Hematopoietic multipotent progenitor cell (in vitro differentiated cells): ENCODE results near the gene ARSJ. TPM values are rescaled to one million over a fixed set of nuclear protein-coding genes. Genes with fewer than 3 reads are reported as not detected.
"Not testable (repeated sequence)": the region's sequence is repeated elsewhere in the genome, so short reads cannot be mapped to it uniquely, and the experiment has no call there.

ENCODE experiments used
- DNase-seq, 3 donors: peaks; one replicate each; pipeline ENCODE4 v3.0.0-alpha.2; 2011 to 2015; ENCODE audit warnings: low read depth in 2 of 3, low spot score in 2 of 3
- total RNA-seq: library from RNA; depleted of rRNA; stranded (reverse); fragments of >200 nt; gene quantifications from one replicate; pipeline ENCODE4 v1.2.3, GENCODE V29; 2012

Gene ARSJ
- under 0.01 TPM for total RNA-seq

- peak in 1 of 3 donors; percentile 22 for DNase-seq
These were observed at the start of gene ARSJ for GRCh38 chr4:113979148-113979904. TSS of gene ARSJ (minus strand) at chr4:113979647. CDS start at chr4:113978834, 813 bp downstream.

GRCh38 chr4:114028071-114028470, 48.6 kb upstream of the ARSJ start:
- no peak for DNase-seq

- DNase-seq, result no peak
These were observed 48.1 kb upstream of the ARSJ start for GRCh38 chr4:114027596-114027995.

- DNase-seq, result no peak
These were observed 47.0 kb upstream of the ARSJ start for GRCh38 chr4:114026447-114026846.

- no peak for DNase-seq
These were observed 45.8 kb upstream of the ARSJ start for GRCh38 chr4:114025176-114025777.

- DNase-seq, result no peak
These were observed 42.0 kb upstream of the ARSJ start for GRCh38 chr4:114021451-114021850.

- no peak for DNase-seq
These were observed 40.5 kb upstream of the ARSJ start for GRCh38 chr4:114019969-114020358.

- DNase-seq, result no peak
These were observed 40.0 kb upstream of the ARSJ start for GRCh38 chr4:114019276-114019968.

- DNase-seq, result no peak
These were observed 37.9 kb upstream of the ARSJ start for GRCh38 chr4:114017120-114017917.

GRCh38 chr4:114015444-114015899, 36.0 kb upstream of the ARSJ start:
- no peak for DNase-seq

GRCh38 chr4:114013201-114013600, 33.8 kb upstream of the ARSJ start:
- not testable (repeated sequence) for DNase-seq

GRCh38 chr4:114012749-114013148, 33.3 kb upstream of the ARSJ start:
- DNase-seq, result no peak

GRCh38 chr4:114005569-114006442, 26.4 kb upstream of the ARSJ start:
- no peak for DNase-seq

- DNase-seq, result peak in 2 of 3 donors; percentile 13 to 30
These were observed 25.2 kb upstream of the ARSJ start for GRCh38 chr4:114004483-114005226.

GRCh38 chr4:113998531-113998930, 19.1 kb upstream of the ARSJ start:
- no peak for DNase-seq

GRCh38 chr4:113998079-113998478, 18.6 kb upstream of the ARSJ start:
- DNase-seq, result no peak

- no peak for DNase-seq
These were observed 17.8 kb upstream of the ARSJ start for GRCh38 chr4:113997206-113997605.

- DNase-seq, result no peak
These were observed 17.2 kb upstream of the ARSJ start for GRCh38 chr4:113996599-113997177.

- DNase-seq, result no peak
These were observed 14.4 kb upstream of the ARSJ start for GRCh38 chr4:113993887-113994286.
